VCaP (cell line): ENCODE results near the gene HOXB2.

Source experiments
- H3K27ac ChIP-seq: fragments of 450-650 bp; 2 replicates; pipeline ENCODE4 v1.5.1; 2017
- CTCF ChIP-seq: fragments of 450-650 bp; conservative IDR thresholded peaks from 2 replicates; pipeline ENCODE4 v1.5.1; 2017; ENCODE audit warnings: mild to moderate bottlenecking, moderate library complexity

The HOXB2 gene

GRCh38 chr17:48590607-48591161, 45.8 kb upstream of the HOXB2 start:
- no peak for TF ChIP-seq CTCF
- H3K27ac ChIP-seq = no peak overlapping the region

GRCh38 chr17:48589831-48590606, 45.1 kb upstream of the HOXB2 start, which contains the start of gene HOXB3:
HOXB3 (minus strand) TSS chr17:48590241; CDS start chr17:48552474, 37,767 bp downstream.
- TF ChIP-seq CTCF = no peak
- H3K27ac ChIP-seq = no peak within 1 kb of the TSS

- TF ChIP-seq CTCF = no peak
- no peak overlapping the region for H3K27ac ChIP-seq
These were observed 44.3 kb upstream of the HOXB2 start for GRCh38 chr17:48589060-48589830.

GRCh38 chr17:48588528-48588927, 43.6 kb upstream of the HOXB2 start:
- TF ChIP-seq CTCF = no peak
- H3K27ac ChIP-seq = peak overlapping the region; percentile 45; the same call in 1 of the 2 replicates

- H3K27ac ChIP-seq = peak overlapping the region; percentile 45
- no peak for TF ChIP-seq CTCF
These were observed 43.1 kb upstream of the HOXB2 start for GRCh38 chr17:48588074-48588415.

- TF ChIP-seq CTCF = no peak
- H3K27ac ChIP-seq = peak overlapping the region; percentile 45
These were observed 42.6 kb upstream of the HOXB2 start for GRCh38 chr17:48587276-48588073.
